Testis (tissue), 2 donors: ENCODE data around the gene UBR3.

Experiments
- CTCF ChIP-seq, 3 experiments: fragments of 450-650 bp in 2 of 3; fragments of 200-600 bp in 1 of 3; sonication (generic) in 1 of 3; IDR thresholded peaks; one replicate each; pipeline ENCODE4 v1.5.1; 2016 to 2019; ENCODE audit warnings: antibody characterized with exemption in 3 of 3, mild to moderate bottlenecking in 2 of 3, moderate library complexity in 1 of 3
- POLR2A ChIP-seq: fragments of 450-650 bp; IDR thresholded peaks from one replicate; pipeline ENCODE4 v1.6.1; 2017; ENCODE audit warnings: antibody characterized with exemption, mild to moderate bottlenecking, moderate library complexity

DNA sequence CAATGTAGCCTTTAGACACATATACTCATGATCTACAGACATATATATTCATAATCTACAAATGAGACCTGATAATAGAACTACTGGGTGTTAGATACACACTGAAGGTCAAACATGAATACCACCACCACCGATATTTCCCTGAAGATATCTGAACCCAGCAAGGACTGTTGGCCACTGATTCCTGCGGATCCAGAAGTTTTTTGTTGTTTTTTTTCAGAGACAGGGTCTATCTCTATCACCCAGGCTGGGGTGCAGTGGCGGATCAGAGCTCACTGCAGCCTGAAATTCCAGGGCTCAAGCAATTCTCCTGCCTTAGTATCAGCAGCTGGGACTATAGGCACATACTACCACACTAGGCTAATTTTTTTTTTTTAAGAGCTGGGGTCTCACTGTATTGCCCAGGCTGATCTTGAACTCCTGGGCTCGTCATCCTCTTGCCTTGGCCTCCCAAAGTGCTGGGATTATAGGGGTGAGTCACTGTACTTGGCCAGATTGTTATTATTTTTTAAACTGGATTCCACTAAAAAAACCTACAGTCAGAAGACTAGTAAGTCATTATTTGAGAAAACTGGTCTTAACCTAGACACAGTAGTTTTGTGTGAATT is 4.4 kb upstream of the UBR3 start:
- TF ChIP-seq CTCF (IDR thresholded peaks at IDR 0.05) (no peak), POLR2A (no peak)
